ENCODE data around the gene RHOF.

The RHOF gene

DNA sequence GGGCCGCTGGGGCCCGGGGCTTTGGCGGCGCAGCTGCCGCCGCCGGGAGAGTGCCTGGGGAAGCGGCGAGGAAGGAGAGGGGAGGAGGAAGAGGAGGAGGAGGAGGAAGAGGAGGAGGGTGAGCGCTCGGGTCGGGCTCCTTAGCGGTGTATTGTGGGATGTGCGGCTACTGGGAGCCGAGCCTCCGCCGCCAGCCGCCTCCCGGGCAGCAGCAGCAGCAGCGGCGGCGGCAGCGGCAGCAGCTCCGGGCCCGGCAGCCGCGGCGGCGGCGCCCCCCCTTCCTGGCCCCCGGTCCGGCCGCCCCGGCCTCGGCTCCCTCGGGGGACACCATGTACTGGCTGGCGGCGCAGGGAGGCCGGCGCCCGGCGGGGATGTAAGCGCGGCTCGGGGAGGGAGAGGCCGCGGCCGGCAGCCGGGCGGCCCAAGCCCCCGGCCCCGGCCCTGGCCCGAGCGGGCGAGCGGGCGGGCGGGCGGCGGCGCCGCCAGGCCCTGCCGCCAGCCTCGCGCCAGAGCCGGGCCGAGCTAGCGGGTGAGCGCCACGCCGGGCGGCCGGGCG, 10.5 kb upstream of the RHOF start, which contains the start of gene SETD1B:
Gene SETD1B (plus strand): TSS at position 149 of the 556 bp plus-strand sequence. CDS start 729 bp downstream, outside the sequence.
- DNase-seq, result peak; percentile 66

DNA sequence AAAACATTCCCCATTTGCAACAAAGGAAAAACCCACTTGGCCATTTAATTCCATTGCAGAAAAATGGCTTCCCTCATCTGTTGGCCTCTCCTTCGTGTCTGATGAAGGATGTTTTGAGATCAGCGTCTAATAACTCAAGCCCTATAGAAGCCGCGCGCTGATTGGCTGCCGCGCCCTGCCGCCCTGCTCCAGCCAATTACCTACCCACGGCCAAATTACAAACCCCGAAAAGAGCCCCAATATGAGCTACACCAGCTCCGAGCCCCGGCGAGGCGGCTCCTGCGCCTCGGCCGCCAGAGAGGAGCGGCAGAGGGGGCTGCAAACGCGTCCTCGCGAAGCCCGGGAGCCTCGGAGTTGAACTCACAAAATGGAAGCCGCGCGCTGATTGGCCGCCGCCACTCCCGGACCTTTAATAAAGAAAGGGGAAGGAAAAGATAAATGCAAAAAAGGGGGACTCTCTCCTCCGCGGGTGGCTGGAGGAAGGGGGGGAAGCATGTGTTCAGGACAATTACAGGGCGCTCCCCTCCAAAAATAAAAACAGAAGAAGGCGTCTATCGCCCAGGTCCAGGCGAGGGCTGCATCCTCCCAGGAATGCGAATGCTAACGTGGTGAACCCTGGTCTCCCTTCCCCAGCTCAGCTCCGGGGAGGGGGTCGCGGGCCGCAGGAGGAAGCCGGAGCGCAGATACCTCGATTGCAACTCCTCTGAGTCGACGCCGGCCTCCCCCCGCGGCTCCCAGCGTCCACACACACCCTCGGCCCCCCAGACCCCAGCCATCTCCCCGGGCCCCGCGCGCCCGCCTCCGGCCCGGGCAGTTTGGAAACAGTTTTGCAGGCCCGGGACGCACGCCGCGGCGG, 9.6 kb upstream of the RHOF start:
- DNase-seq, result peak; percentile 91

DNA sequence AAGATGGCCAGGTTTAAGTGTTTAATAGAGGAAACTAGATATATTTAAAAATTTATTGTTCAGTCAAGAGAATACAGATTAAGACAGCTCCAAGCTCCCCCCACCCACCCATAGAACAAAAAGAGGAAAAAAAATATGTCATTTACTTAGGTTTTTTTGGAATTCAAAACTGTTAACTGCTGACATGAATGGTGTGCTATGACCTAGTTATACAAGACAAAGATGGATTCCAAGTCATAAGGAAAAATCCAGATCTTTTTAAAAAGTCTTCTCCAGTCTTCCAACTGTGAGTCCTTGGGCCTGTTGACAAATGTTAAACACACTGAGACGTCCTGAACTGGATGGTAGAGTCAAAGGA, 9.0 kb upstream of the RHOF start:
- DNase-seq, result no peak

GRCh38 chr12:121801595-121802484, 8.4 kb upstream of the RHOF start:
- DNase-seq, result peak; percentile 12

GRCh38 chr12:121800694-121801594, 7.5 kb upstream of the RHOF start:
- peak; percentile 55 for DNase-seq

DNA sequence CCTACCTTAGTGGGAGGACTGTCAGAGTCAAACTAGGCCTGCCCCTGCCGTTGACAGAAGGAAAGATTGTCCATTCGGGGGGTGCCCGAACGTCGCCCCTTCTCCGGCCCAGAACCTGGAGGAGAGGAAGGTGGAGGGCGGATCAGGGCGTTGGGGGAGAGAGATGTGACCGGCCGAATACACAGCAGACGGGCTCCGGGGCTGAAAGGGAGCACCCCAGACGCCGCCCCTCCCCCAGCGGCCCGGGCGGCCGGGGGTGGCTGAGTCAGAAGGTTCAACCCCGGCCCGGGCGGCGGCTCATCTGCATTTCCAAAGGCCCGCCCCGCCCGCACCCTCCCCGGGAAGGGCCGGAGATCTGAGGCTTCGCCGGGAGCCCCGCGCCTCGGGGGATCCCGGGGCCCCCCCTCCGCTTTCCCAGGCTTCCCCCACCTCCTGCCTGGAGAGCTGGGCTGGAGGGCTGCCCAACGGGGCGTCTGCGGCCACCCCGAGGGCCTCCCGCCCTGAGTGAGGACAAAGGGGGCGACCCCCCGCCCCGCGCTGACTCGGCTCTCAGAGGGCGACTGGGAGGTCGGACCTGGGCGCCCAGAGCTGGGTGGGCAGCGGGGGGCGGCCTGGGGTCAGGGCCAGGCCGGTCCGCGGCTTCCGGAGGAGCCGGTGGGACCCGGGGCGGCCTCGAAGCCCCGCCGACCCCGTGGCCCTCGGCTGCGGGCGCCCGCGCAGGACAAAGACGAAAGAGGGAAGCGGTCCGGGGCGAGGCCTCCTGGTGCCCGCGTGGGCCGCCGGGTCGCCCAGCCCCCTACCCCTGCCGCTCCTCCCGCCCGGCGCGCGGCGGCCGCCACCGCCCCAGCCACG, 6.6 kb upstream of the RHOF start:
- DNase-seq, result peak; percentile 52

GRCh38 chr12:121799156-121799841, 5.8 kb upstream of the RHOF start:
- peak; percentile 22 for DNase-seq

- no peak for DNase-seq
Observed at GRCh38 chr12:121798787-121799155, 5.3 kb upstream of the RHOF start.

GRCh38 chr12:121797937-121798786, 4.7 kb upstream of the RHOF start:
- no peak for DNase-seq

DNA sequence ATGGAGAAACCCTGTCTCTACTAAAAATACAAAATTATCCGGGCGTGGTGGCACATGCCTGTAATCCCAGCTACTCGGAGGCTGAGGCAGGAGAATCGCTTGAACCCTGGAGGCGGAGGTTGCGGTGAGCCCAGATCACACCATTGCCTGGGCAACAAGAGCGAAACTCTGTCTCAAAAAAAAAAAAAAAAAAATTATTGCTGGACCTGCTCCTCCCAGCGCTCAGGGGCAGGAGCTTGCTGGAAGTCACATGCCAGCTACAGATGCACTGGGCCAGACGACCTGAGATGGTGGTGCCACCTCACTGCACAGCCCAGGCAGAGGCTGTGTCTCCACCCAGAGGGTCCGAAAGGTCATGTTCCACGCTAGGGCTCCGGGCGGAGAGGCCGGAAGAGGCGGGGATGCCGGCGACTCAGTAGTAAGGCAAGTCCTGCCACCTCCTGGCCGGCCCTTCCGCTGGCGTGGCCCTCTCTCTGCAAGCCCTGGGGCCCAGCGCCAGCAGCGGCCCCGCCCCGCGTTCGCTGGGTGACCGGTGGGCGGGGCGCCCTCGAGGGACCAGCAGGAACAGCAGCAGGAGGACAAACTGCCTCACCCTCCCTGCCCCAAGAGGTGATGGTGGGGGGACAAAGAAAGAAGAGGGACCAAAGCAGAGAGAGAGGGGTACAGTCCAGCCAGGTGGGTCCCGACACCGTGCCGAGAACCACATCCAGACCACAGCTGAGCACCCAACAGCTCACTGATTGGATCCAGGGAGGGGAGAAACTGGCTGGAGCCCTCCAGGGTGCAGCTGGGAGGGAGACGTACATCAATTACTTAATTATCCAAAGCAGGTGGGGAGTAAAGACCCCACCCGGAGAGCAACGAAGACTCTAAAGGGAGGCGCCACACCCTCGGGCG, 3.6 kb upstream of the RHOF start:
- DNase-seq, result no peak

DNA sequence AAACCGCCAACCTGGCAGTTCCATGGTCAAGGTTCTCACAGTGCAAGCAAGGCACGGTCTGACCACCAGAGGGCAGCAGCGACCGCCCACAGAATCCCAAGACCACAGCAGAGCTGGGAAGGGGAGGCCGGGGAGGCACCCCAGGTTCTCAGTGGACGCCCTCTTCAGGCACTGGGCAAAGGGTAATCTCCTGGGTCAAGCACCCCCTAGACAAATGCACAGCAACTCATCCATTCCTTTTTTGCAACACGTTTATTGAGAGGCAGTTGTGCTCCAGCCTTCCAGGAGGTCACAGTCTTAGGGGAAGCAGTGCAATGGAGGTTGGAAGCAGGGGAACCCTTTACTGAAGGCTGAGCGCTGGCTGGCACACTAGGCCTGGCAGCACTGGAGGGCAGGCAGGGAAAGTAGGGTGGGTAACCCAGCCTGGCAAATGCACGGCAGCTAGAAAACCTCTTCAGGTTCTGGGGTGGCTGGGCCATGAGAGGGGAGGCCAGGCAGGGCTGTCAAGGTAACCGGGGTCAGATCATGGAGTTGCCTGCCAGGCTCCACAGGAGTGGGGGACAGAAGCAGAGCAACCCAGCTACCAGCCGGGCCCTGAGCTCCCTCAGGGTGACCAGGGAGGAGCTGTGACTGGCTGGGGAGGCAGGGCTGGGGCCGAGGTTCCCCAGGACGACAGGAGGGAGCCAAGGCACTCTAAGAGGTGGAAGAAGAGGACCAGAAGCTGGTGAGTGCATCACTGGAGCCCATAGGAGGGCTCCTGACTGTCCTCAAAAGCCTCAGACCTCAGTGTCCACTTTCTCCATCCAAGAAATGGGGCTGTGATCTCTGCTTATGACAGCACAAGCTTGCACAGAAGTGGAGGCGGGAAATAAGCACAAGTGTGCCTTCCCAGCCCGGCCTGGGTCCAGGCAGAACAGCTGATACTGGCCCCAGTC, 1.8 kb upstream of the RHOF start:
- peak; percentile 75 for DNase-seq

GRCh38 chr12:121794534-121795033, 1.1 kb upstream of the RHOF start:
- DNase-seq, result peak; percentile 44

DNA sequence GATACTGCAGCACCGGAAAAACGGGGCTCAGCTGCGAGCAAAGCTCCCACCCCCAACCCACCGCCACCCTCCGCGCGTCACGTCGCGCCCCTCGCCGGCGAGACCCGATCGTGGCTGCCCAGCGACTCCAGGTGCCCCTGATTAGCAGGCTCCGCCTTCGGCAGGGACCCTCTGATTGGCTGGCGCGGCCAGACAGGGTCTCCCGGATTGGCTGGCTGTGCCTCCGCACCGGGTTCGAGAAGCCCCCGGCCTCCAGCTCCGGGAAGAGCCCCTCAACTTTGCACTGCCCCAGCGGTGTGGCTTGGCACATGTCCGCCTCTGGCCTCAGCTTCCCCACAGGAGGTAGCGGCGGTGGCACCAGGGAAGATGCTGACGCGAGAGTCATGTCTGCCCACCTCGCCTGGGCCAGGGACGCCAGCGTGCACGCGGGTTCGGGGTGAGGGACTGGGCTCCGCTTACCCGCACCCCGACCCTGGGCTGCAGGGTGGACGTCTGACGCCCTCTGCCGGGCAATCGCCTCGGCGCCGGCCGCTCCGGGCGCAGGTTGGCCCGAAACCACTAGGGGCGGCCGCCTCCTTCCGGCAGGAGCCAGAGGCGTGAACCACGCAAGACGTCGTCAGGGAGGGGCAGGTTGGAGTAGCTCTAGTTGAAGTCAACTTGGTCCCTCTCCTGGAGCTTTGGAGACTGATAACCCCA, 498 bp upstream of the RHOF start:
- DNase-seq, result peak; percentile 94

- DNase-seq, result peak; percentile 8
Observed at GRCh38 chr12:121792607-121793439, 665 bp downstream of the RHOF start.

GRCh38 chr12:121791671-121792551, 1.6 kb downstream of the RHOF start:
- DNase-seq, result no peak

Data from GDM1 (cell line).